IPS-18a (cell line): ENCODE results near the gene SLC16A12.

Experiments
- H3K27ac ChIP-seq: one replicate; pipeline ENCODE4 v1.5.1; 2013; ENCODE audit warnings: low read length
- H3K27me3 ChIP-seq: one replicate; pipeline ENCODE4 v1.6.1; 2013; ENCODE audit warnings: mild to moderate bottlenecking, low read length; ENCODE audit not compliant: control insufficient read depth, insufficient read depth
- H3K36me3 ChIP-seq: one replicate; pipeline ENCODE4 v1.6.1; 2013; ENCODE audit warnings: low read depth, low read length; ENCODE audit not compliant: control insufficient read depth
- H3K4me1 ChIP-seq: one replicate; pipeline ENCODE4 v1.6.1; 2013; ENCODE audit warnings: low read depth, low read length; ENCODE audit not compliant: control insufficient read depth
- H3K4me3 ChIP-seq: one replicate; pipeline ENCODE4 v1.5.1; 2013; ENCODE audit warnings: low read length
- H3K9ac ChIP-seq: one replicate; pipeline ENCODE4 v1.6.1; 2013; ENCODE audit warnings: mild to moderate bottlenecking, low read length, moderate library complexity
- H3K9me3 ChIP-seq: one replicate; pipeline ENCODE4 v1.6.1; 2013; ENCODE audit warnings: low read depth, low read length; ENCODE audit not compliant: control insufficient read depth

The SLC16A12 gene

GRCh38 chr10:89478739-89479654 is 56.4 kb downstream of the SLC16A12 start:
- Histone ChIP-seq H3K9ac (no peak overlapping the region), H3K27me3 (no peaks in the 10 kb centered on the region), H3K36me3 (no peaks in the 10 kb centered on the region), H3K9me3 (no peaks in the 10 kb centered on the region), H3K4me1 (peaks cover 18% of the 10 kb centered on the region), H3K27ac (no peak overlapping the region), H3K4me3 (no peak overlapping the region)

GRCh38 chr10:89478085-89478738 is 57.2 kb downstream of the SLC16A12 start:
- no peak overlapping the region for H3K4me3 ChIP-seq
- H3K27me3 ChIP-seq = no peaks in the 10 kb centered on the region
- peaks cover 18% of the 10 kb centered on the region for H3K4me1 ChIP-seq
- H3K36me3 ChIP-seq = no peaks in the 10 kb centered on the region
- H3K27ac ChIP-seq = no peak overlapping the region
- no peak overlapping the region for H3K9ac ChIP-seq
- no peaks in the 10 kb centered on the region for H3K9me3 ChIP-seq

GRCh38 chr10:89476150-89476549 is 59.2 kb downstream of the SLC16A12 start:
- H3K9ac ChIP-seq = no peak overlapping the region
- H3K27ac ChIP-seq = no peak overlapping the region
- no peaks in the 10 kb centered on the region for H3K9me3 ChIP-seq
- H3K4me3 ChIP-seq = no peak overlapping the region
- peaks cover 18% of the 10 kb centered on the region for H3K4me1 ChIP-seq
- H3K27me3 ChIP-seq = no peaks in the 10 kb centered on the region
- H3K36me3 ChIP-seq = no peaks in the 10 kb centered on the region

GRCh38 chr10:89475591-89475998 is 59.8 kb downstream of the SLC16A12 start:
- no peaks in the 10 kb centered on the region for H3K27me3 ChIP-seq
- H3K4me1 ChIP-seq = peaks cover 18% of the 10 kb centered on the region
- no peak overlapping the region for H3K4me3 ChIP-seq
- no peak overlapping the region for H3K27ac ChIP-seq
- H3K9me3 ChIP-seq = no peaks in the 10 kb centered on the region
- H3K9ac ChIP-seq = no peak overlapping the region
- H3K36me3 ChIP-seq = no peaks in the 10 kb centered on the region

- H3K9ac ChIP-seq = no peak overlapping the region
- H3K27ac ChIP-seq = no peak overlapping the region
- H3K27me3 ChIP-seq = no peaks in the 10 kb centered on the region
- H3K4me1 ChIP-seq = peaks cover 18% of the 10 kb centered on the region
- no peaks in the 10 kb centered on the region for H3K9me3 ChIP-seq
- no peak overlapping the region for H3K4me3 ChIP-seq
- H3K36me3 ChIP-seq = no peaks in the 10 kb centered on the region
Measured at GRCh38 chr10:89475125-89475524, 60.3 kb downstream of the SLC16A12 start.

- Histone ChIP-seq H3K4me1 (peaks cover 18% of the 10 kb centered on the region), H3K36me3 (no peaks in the 10 kb centered on the region), H3K9ac (no peak overlapping the region), H3K27ac (no peak overlapping the region), H3K27me3 (no peaks in the 10 kb centered on the region), H3K9me3 (no peaks in the 10 kb centered on the region), H3K4me3 (no peak overlapping the region)
Measured at GRCh38 chr10:89474452-89474851, 60.9 kb downstream of the SLC16A12 start.

GRCh38 chr10:89471110-89471809 is 64.1 kb downstream of the SLC16A12 start:
- Histone ChIP-seq H3K9me3 (no peaks in the 10 kb centered on the region), H3K9ac (no peak overlapping the region), H3K27ac (no peak overlapping the region), H3K36me3 (no peaks in the 10 kb centered on the region), H3K4me1 (peaks cover 6% of the 10 kb centered on the region), H3K27me3 (no peaks in the 10 kb centered on the region), H3K4me3 (no peak overlapping the region)

- H3K27ac ChIP-seq = no peak overlapping the region
- no peak overlapping the region for H3K9ac ChIP-seq
- H3K4me3 ChIP-seq = no peak overlapping the region
- no peaks in the 10 kb centered on the region for H3K27me3 ChIP-seq
- H3K4me1 ChIP-seq = no peaks in the 10 kb centered on the region
- no peaks in the 10 kb centered on the region for H3K9me3 ChIP-seq
- no peaks in the 10 kb centered on the region for H3K36me3 ChIP-seq
Measured at GRCh38 chr10:89470628-89471027, 64.8 kb downstream of the SLC16A12 start.

- Histone ChIP-seq H3K4me3 (no peak overlapping the region), H3K4me1 (no peaks in the 10 kb centered on the region), H3K27me3 (no peaks in the 10 kb centered on the region), H3K27ac (no peak overlapping the region), H3K9ac (no peak overlapping the region), H3K36me3 (no peaks in the 10 kb centered on the region), H3K9me3 (no peaks in the 10 kb centered on the region)
Measured at GRCh38 chr10:89469517-89469916, 65.9 kb downstream of the SLC16A12 start.

GRCh38 chr10:89468191-89468965 is 67.0 kb downstream of the SLC16A12 start:
- no peak overlapping the region for H3K4me3 ChIP-seq
- no peaks in the 10 kb centered on the region for H3K36me3 ChIP-seq
- no peak overlapping the region for H3K9ac ChIP-seq
- H3K27me3 ChIP-seq = no peaks in the 10 kb centered on the region
- no peaks in the 10 kb centered on the region for H3K4me1 ChIP-seq
- H3K27ac ChIP-seq = no peak overlapping the region
- no peaks in the 10 kb centered on the region for H3K9me3 ChIP-seq

- Histone ChIP-seq H3K4me3 (no peak overlapping the region), H3K27me3 (no peaks in the 10 kb centered on the region), H3K9me3 (no peaks in the 10 kb centered on the region), H3K27ac (no peak overlapping the region), H3K4me1 (no peaks in the 10 kb centered on the region), H3K9ac (no peak overlapping the region), H3K36me3 (no peaks in the 10 kb centered on the region)
Measured at GRCh38 chr10:89466599-89467035, 68.8 kb downstream of the SLC16A12 start.
